GM23338 (cell line): ENCODE measurements around the gene SLC39A10.

ENCODE experiments used
- EZH2 ChIP-seq: fragments of 200-600 bp; sonication (generic); IDR thresholded peaks from one replicate; pipeline ENCODE4 v1.8.0; 2017; ENCODE audit warnings: antibody characterized with exemption, mild to moderate bottlenecking, low read depth; ENCODE audit not compliant: unreplicated experiment
- TF ChIP-seq, protein P1 (sequence below), 2 experiments: fragments of 200-600 bp in 1 of 2; sonication (generic) in 1 of 2; conservative IDR thresholded peaks; 2 replicates each; pipeline versions ENCODE4 v1.5.1 to v1.6.1; 2016 to 2017; ENCODE audit warnings: antibody characterized with exemption in 2 of 2, low read depth in 2 of 2, mild to moderate bottlenecking in 2 of 2, moderate library complexity in 1 of 2

DNA sequence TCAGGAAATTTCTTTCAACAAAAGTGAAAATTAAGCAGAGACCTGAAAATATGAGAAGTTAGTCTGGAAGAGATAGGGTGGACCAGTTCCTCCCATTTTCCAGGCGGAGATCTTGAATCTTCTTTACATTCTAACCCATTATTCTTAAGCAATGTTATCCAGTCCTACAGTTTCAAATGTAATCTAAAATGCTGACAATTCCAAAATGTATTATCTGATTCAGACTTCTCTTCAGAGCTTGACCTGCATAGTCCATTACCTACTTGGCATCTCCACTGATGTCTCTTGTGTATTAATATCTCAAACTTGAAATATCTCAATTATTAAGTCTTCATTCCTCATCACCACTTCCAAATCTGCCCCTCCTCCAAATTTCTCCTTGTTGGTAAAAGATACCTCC lies 28.4 kb upstream of the SLC39A10 start:
- TF ChIP-seq, protein P1, sequence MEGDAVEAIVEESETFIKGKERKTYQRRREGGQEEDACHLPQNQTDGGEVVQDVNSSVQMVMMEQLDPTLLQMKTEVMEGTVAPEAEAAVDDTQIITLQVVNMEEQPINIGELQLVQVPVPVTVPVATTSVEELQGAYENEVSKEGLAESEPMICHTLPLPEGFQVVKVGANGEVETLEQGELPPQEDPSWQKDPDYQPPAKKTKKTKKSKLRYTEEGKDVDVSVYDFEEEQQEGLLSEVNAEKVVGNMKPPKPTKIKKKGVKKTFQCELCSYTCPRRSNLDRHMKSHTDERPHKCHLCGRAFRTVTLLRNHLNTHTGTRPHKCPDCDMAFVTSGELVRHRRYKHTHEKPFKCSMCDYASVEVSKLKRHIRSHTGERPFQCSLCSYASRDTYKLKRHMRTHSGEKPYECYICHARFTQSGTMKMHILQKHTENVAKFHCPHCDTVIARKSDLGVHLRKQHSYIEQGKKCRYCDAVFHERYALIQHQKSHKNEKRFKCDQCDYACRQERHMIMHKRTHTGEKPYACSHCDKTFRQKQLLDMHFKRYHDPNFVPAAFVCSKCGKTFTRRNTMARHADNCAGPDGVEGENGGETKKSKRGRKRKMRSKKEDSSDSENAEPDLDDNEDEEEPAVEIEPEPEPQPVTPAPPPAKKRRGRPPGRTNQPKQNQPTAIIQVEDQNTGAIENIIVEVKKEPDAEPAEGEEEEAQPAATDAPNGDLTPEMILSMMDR (conservative IDR thresholded peaks at IDR 0.05; ENCODE audit: low read depth in 2 of 2) = no peak
- TF ChIP-seq EZH2 = no peak
